Esophagus (tissue), 2 donors: Measurements from ENCODE around the gene COL25A1. TPM values are rescaled to one million over a fixed set of nuclear protein-coding genes. Genes with fewer than 3 reads are reported as not detected.

ENCODE experiments used
- H3K27ac ChIP-seq, 2 donors: one replicate each; pipeline ENCODE4 v1.5.1; 2013; ENCODE audit warnings: low read depth in 2 of 2, mild to moderate bottlenecking in 2 of 2, inconsistent platforms in 1 of 2, low read length in 1 of 2, moderate library complexity in 1 of 2
- H3K27me3 ChIP-seq, 2 donors: one replicate each; pipeline ENCODE4 v1.6.1; 2013; ENCODE audit warnings: low read length in 2 of 2, control low read depth in 1 of 2, mild to moderate bottlenecking in 1 of 2; ENCODE audit not compliant: insufficient read depth in 2 of 2, control insufficient read depth in 1 of 2
- H3K36me3 ChIP-seq, 2 donors: one replicate each; pipeline ENCODE4 v1.6.1; 2013; ENCODE audit warnings: low read length in 1 of 2; ENCODE audit not compliant: control insufficient read depth in 2 of 2, insufficient read depth in 2 of 2
- H3K4me1 ChIP-seq, 2 donors: one replicate each; pipeline ENCODE4 v1.6.1; 2013; ENCODE audit warnings: low read length in 1 of 2; ENCODE audit not compliant: control insufficient read depth in 2 of 2, insufficient read depth in 2 of 2
- H3K4me3 ChIP-seq, 2 donors: one replicate each; pipeline ENCODE4 v1.5.1; 2013; ENCODE audit warnings: low read length in 2 of 2, mild to moderate bottlenecking in 2 of 2, low read depth in 1 of 2, moderate library complexity in 1 of 2
- H3K9me3 ChIP-seq, 2 donors: one replicate each; pipeline ENCODE4 v1.6.1; 2013; ENCODE audit warnings: mild to moderate bottlenecking in 2 of 2, low read depth in 1 of 2, low read length in 1 of 2, moderate library complexity in 1 of 2; ENCODE audit not compliant: control insufficient read depth in 2 of 2, insufficient read depth in 1 of 2
- WGBS, 2 donors: extraction: QIAGEN DNeasy Blood & Tissue Kit; methylation state at CpG; one replicate each; pipeline ENCODE4 v1.1.7; 2013; 5-methylcytosine and 5-hydroxymethylcytosine counted together
- polyA plus RNA-seq, 2 donors: library from polyadenylated mRNA; stranded (reverse); fragments of 200-250 nt; gene quantifications; one replicate each; pipeline ENCODE4 v1.2.3, GENCODE V29; 2013
- donor health status: healthy with polysubstance abuse.
- donor health status: Bipolar disorder and iron deficiency.

The COL25A1 gene
- polyA plus RNA-seq, 2 donors, result 0.02 to 0.06 TPM

GRCh38 chr4:109319156-109319555 lies 16.7 kb upstream of the COL25A1 start:
- H3K4me1 ChIP-seq, result no peaks in the 10 kb centered on the region
- WGBS, 2 donors, result 68 to 71% methylated on average over 2 of the region's 2 CpGs
- peaks cover 0 to 2% of the 10 kb centered on the region in 2 donors for H3K27me3 ChIP-seq
- H3K27ac ChIP-seq, result no peak overlapping the region
- H3K4me3 ChIP-seq, result no peak overlapping the region
- no peaks in the 10 kb centered on the region for H3K36me3 ChIP-seq
- peaks cover 3 to 6% of the 10 kb centered on the region in 2 donors for H3K9me3 ChIP-seq

- 79 to 85% methylated on average over 2 of the region's 2 CpGs for WGBS, 2 donors
Observed at GRCh38 chr4:109315818-109316217, 13.4 kb upstream of the COL25A1 start.

GRCh38 chr4:109315341-109315740 lies 12.9 kb upstream of the COL25A1 start:
- peaks cover 3 to 6% of the 10 kb centered on the region in 2 donors for H3K9me3 ChIP-seq
- WGBS, 2 donors, result 74 to 86% methylated on average over 3 of the region's 3 CpGs

More at GRCh38 chr4:109315818-109316217, 13.4 kb upstream of the COL25A1 start:
- H3K36me3 ChIP-seq, result no peaks in the 10 kb centered on the region
- peaks cover 0 to 2% of the 10 kb centered on the region in 2 donors for H3K27me3 ChIP-seq
- no peak overlapping the region for H3K4me3 ChIP-seq
- no peak overlapping the region for H3K27ac ChIP-seq
- H3K4me1 ChIP-seq, result no peaks in the 10 kb centered on the region
- peaks cover 3 to 6% of the 10 kb centered on the region in 2 donors for H3K9me3 ChIP-seq

DNA sequence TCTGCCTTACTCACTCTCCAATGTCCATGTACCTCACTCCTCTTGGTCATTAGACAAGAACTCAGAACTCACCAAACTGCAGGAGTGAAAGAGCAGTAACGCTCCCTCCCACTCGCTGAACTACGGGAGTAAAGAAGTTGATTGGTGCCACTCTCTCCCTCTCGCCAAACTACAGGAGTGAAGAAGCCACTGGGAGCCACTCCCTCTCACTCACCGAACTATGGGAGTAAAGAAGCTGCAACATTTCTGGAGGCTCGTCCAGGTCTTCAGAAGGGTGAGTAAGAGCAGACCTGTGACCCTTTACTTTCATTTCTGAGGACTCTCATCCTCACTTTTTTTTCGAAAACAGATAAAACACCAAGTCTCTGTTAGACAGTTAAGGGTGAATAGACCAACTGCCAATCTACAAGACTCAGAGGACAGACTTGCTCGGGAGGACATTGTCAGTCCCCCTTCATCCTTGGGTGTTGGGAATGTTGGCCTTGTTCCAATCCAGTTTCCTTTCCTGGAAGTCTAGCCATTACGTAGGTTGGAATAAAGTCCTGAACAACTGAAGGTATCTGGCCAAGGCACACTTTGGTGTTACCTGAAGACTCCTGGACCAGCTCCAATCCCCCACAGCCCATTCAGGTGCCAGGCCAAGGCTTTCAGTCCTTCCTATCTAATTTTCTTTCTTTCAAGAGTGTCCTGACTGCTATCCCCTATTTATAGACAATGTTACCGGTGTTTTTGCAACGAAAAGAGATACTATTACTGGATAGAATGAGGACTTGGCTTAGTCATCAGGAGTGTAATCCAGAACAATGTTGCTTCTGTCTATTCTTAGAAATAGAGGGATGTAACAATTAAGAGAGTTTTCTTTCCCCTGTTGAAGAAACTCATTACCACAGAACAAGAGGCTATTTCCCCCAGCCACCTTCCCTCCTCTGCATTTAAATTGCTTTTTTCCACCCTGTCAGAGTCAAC lies 11.0 kb upstream of the COL25A1 start:
- Histone ChIP-seq H3K4me3 (no peak overlapping the region), H3K36me3 (no peaks in the 10 kb centered on the region), H3K27ac (no peak overlapping the region), H3K9me3 (peaks cover 3 to 6% of the 10 kb centered on the region in 2 donors), H3K27me3 (peaks cover 0 to 2% of the 10 kb centered on the region in 2 donors), H3K4me1 (no peaks in the 10 kb centered on the region)
- WGBS, 2 donors, result 88 to 91% methylated on average over 11 of the region's 11 CpGs

More at GRCh38 chr4:109315341-109315740, 12.9 kb upstream of the COL25A1 start:
- no peaks in the 10 kb centered on the region for H3K4me1 ChIP-seq
- peaks cover 0 to 2% of the 10 kb centered on the region in 2 donors for H3K27me3 ChIP-seq
- H3K36me3 ChIP-seq, result no peaks in the 10 kb centered on the region
- H3K4me3 ChIP-seq, result no peak overlapping the region
- no peak overlapping the region for H3K27ac ChIP-seq

- no peaks in the 10 kb centered on the region for H3K36me3 ChIP-seq
- peak overlapping the region; percentile 37 to 58 for H3K4me3 ChIP-seq
- H3K4me1 ChIP-seq, result peaks cover 3 to 9% of the 10 kb centered on the region in 2 donors
- H3K9me3 ChIP-seq, result peaks cover 0 to 3% of the 10 kb centered on the region in 2 donors
- H3K27me3 ChIP-seq, result peaks cover 4 to 7% of the 10 kb centered on the region in 2 donors
- WGBS, 2 donors, result 2% methylated on average over 10 of the region's 10 CpGs
- H3K27ac ChIP-seq, result no peak overlapping the region
Observed at GRCh38 chr4:109303140-109303496, 660 bp upstream of the COL25A1 start.

DNA sequence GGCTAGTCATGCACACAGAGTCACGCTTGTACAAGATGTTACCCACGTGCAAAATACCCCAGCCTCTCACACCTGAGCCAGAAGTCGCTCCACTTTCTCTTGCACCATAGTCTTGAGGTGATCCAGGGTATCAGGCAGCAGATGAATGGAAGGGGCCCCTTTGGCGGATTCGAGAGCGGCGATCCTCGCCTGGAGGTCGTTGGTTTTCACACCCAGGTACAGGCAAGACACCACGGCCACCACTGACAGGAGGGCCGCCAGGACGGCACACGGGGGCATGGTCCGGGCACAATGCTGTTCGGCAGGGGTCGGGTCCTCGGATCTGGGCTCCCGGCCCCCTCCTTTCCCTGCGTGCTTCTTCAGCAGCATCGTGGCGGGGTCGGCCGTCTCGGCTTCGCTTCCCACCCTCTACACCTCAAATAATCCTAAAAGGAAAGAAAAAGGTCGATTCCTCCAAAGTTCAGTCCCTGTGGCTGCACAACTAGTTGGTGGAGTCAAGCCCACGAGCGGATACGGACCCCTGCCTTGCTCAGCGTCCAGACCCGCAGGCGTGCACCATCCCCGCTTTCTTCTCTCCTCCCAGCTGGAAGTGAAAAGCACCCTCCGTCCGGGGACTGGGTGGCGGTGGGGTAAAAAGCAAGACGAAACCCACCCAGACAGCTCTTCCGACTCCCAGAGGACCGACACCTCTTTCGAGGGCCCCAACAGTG lies 652 bp downstream of the COL25A1 start:
- no peak overlapping the region for H3K27ac ChIP-seq
- WGBS, 2 donors, result 7% methylated on average over 40 of the region's 40 CpGs

GRCh38 chr4:109298279-109299010 lies 4.0 kb downstream of the COL25A1 start:
- peaks cover 0 to 3% of the 10 kb centered on the region in 2 donors for H3K9me3 ChIP-seq
- H3K27ac ChIP-seq, result no peak overlapping the region
- peaks cover 4 to 7% of the 10 kb centered on the region in 2 donors for H3K27me3 ChIP-seq
- 46 to 50% methylated on average over 3 of the region's 3 CpGs for WGBS, 2 donors
- no peaks in the 10 kb centered on the region for H3K36me3 ChIP-seq
- H3K4me3 ChIP-seq, result no peak overlapping the region
- peaks cover 3 to 9% of the 10 kb centered on the region in 2 donors for H3K4me1 ChIP-seq

More for the DNA sequence above, 652 bp downstream of the COL25A1 start:
- Histone ChIP-seq H3K36me3 (no peaks in the 10 kb centered on the region), H3K9me3 (peaks cover 0 to 3% of the 10 kb centered on the region in 2 donors), H3K27me3 (peaks cover 4 to 7% of the 10 kb centered on the region in 2 donors), H3K4me1 (peaks cover 3 to 9% of the 10 kb centered on the region in 2 donors), H3K4me3 (peak overlapping the region; percentile 37 to 58)

GRCh38 chr4:109296527-109296926 lies 5.9 kb downstream of the COL25A1 start:
- no peaks in the 10 kb centered on the region for H3K4me1 ChIP-seq
- H3K27me3 ChIP-seq, result peaks cover 2 to 4% of the 10 kb centered on the region in 2 donors
- H3K36me3 ChIP-seq, result no peaks in the 10 kb centered on the region
- no peaks in the 10 kb centered on the region for H3K9me3 ChIP-seq
- H3K27ac ChIP-seq, result no peak overlapping the region
- no peak overlapping the region for H3K4me3 ChIP-seq
- 84 to 86% methylated on average over 2 of the region's 2 CpGs for WGBS, 2 donors

GRCh38 chr4:109295081-109295480 lies 7.4 kb downstream of the COL25A1 start:
- Histone ChIP-seq H3K4me1 (no peaks in the 10 kb centered on the region), H3K9me3 (no peaks in the 10 kb centered on the region), H3K4me3 (no peak overlapping the region), H3K36me3 (no peaks in the 10 kb centered on the region), H3K27me3 (no peaks in the 10 kb centered on the region), H3K27ac (no peak overlapping the region)
